ENCODE measurements around the gene U2AF2.

Gene U2AF2

DNA sequence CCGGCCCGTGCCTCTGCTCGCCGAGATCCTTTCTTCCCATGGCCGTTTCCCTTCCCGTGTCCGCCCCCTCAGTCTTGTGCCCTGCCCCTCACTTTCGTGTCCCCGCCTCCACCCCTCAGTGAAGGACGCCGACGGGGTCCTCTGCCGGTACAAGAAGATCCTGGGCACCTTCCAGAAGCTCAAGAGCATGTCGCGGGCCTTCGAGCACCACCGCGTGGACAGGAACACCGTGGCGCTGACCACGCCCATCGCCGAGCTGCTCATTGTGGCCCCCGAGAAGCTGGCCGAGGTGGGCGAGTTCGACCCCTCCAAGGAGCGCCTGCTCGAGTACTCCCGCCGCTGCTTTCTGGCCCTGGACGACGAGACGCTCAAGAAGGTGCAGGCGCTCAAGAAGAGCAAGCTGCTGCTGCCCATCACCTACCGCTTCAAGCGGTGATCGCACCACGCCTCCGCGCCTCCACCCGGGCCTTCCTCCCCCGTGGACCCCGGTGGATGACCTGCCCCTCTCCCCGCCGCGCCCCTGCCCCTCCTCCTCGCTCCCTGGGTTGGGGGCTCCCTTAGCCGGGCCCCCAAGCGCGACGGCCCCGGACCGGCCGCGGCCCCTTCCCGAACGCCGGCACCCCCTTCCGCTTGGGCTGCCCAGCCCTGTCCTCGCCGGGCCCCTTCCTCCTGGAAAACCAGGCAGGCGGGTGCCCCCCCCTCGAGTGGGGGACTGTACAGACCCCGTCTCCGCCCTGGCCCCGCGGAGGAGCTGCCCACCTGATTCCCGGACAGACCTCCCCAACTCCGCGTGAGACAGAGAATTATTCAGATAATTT is 2.3 kb upstream of the U2AF2 start:
- DNase-seq: no peak
- in situ Hi-C loops (cut with MboI; ENCODE audit: low pct_unique_long_range_greater_than_20kb, low sequenced_read_pairs): no loop called here

- DNase-seq: peak; percentile 98
- in situ Hi-C loops (cut with MboI; ENCODE audit: low pct_unique_long_range_greater_than_20kb, low sequenced_read_pairs): no loop called here
Observed at GRCh38 chr19:55653651-55654322, 1.0 kb upstream of the U2AF2 start.

DNA sequence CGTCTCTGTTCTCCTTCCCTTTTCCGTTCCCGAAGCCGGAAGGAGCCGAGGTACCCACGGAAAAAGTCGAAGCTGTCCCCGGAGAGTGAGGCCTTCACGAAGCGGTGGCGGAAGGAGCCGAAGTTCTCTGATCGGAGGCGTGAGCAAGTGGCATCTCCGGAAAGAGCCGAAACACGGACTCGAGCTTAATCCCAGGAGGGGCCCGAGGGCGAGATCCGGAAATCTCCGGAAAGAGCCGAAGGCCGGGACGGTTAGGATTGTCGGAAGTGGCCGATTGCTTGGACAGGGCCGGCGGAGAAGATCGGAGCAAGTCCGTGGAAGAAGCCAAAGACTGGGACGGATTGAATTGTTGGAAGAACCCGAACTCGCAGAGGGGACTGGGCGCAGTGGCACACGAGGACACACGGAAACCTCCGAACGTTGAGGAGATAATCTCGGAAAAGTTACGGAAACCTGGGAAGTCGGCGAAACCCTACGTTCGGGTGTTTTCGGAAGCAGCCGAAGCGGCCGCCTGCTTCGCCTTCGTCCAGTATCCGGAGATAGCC is 440 bp upstream of the U2AF2 start:
- in situ Hi-C loops (cut with MboI; ENCODE audit: low pct_unique_long_range_greater_than_20kb, low sequenced_read_pairs): no loop called here

GRCh38 chr19:55655648-55656040 is 809 bp downstream of the U2AF2 start:
- no peak for DNase-seq
- in situ Hi-C loops (cut with MboI; ENCODE audit: low pct_unique_long_range_greater_than_20kb, low sequenced_read_pairs): no loop called here

More for the DNA sequence above, 440 bp upstream of the U2AF2 start:
- DNase-seq: peak; percentile 99

DNA sequence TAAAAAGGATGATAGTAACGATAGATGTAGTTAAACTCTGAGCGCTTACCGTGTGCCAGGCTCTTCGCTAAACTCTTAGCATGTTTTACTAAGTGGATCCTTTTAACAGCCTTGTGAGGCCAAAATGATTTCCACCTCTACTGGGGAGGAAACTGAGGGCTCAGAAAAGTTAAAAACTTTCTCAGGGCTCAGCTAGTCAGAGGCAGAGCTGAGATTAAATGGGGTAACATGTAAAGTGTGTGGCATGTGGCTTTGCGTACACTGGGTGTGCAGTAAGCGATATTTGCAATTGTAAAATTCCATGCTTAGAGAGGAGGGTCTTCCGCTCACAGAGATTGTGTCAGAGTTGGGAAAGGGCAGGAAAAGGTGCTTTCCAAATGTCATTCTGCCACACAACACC is 1.7 kb downstream of the U2AF2 start:
- DNase-seq: no peak
- in situ Hi-C loops (cut with MboI; ENCODE audit: low pct_unique_long_range_greater_than_20kb, low sequenced_read_pairs): no loop called here

DNA sequence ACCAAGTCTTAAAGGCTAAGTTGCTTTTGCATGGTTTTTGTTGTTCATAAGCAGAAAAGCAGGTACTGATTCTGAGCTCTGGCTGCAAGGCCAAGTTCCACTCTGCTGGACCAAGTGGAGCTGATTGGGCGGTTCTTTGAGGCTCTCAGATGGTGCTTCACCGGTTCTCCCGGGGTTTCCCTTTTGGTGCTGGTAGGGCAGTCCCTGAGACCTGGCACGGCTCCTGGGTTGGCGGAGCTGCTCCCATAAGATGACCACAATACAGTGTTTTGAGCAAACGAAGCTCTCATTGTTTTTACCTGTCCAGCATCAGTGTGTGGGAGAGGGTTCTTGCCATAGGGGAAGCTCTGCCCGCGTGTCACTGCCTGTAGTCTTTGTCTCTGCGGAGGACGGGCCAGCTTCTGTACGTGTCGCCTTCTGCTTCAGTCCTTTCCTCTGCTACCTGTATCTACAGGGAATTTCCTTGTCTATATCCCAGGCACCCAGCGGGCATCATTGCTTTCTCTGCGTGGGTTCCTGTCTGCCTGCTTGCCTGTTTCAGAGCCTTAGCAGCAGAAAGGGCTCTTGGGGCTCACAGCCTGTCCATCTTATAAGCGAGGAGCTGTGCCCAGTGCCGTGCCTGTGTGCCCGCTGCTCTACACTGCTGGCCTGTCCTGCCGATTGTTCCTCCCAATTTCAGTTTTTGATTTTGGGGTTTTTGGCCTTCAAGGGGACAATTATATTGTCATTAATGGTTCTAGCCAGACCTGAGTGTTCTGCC is 2.3 kb downstream of the U2AF2 start:
- in situ Hi-C loops (cut with MboI; ENCODE audit: low pct_unique_long_range_greater_than_20kb, low sequenced_read_pairs): no loop called here
- no peak for DNase-seq

DNA sequence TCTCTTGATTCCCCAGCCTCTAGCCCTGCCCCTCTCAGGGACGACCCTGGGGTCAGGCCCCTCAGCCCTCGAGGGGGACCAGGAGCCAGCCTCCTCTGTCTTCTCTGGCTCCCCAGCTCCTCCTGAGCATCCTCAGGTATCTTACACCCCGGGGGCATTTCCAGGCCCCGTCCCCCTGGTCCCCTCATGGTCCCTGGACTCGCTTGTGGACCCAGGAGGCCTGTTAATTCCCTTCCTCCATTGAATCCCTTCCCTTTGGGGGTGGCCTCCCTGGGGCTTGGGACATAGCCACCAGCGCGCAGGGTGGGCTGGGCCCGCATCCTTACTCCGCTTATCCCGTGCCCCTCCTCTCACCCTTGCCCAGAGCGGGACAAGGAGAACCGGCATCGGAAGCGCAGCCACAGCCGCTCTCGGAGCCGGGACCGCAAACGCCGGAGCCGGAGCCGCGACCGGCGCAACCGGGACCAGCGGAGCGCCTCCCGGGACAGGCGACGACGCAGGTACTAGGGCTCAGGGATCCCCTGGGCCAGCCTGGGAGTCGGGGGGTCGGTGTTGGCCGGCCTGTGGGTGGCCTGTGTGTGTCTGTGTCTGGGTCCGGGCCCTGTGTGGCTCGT is 4.1 kb downstream of the U2AF2 start:
- DNase-seq: no peak
- in situ Hi-C loops (cut with MboI; ENCODE audit: low pct_unique_long_range_greater_than_20kb, low sequenced_read_pairs): no loop called here

DNA sequence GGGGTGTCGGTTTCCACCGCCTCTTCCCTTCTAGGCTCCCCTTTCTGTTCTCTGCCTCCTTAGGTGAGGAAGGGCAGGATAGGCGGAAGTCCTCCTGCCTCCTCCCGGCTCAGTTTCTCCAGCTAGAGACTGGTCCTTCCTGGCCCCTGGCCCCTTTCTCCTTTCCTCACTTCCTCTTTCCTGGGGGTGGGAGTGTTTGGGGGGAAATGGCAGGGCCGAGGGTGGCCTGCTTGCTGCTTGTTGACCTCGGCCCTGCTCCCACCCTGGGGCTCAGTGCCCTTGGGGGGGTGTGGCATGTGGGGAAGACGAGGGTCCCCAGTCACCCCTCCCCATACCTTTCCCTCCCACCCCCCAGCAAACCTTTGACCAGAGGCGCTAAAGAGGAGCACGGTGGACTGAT is 5.0 kb downstream of the U2AF2 start:
- in situ Hi-C loops (cut with MboI; ENCODE audit: low pct_unique_long_range_greater_than_20kb, low sequenced_read_pairs): no loop called here
- DNase-seq: no peak

- in situ Hi-C loops (cut with MboI; ENCODE audit: low pct_unique_long_range_greater_than_20kb, low sequenced_read_pairs): no loop called here
Observed at GRCh38 chr19:55660404-55660803, 5.6 kb downstream of the U2AF2 start.

DNA sequence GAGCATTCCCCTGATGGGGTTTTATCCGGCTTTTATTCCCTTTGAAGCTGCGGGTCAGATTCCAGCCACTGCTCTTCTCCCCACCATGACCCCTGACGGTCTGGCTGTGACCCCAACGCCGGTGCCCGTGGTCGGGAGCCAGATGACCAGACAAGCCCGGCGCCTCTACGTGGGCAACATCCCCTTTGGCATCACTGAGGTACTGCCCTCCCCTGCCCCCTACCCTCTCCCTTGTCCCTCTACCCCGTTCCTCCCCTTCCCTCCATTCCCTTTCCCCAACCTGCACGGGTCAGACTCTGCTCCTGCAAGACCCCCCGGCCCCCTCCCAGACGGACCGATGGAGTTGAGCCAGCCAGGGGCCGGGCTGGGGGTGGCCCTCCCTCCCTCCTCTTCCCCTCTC is 6.2 kb downstream of the U2AF2 start:
- DNase-seq: no peak

More at GRCh38 chr19:55660404-55660803, 5.6 kb downstream of the U2AF2 start:
- no peak for DNase-seq

DNA sequence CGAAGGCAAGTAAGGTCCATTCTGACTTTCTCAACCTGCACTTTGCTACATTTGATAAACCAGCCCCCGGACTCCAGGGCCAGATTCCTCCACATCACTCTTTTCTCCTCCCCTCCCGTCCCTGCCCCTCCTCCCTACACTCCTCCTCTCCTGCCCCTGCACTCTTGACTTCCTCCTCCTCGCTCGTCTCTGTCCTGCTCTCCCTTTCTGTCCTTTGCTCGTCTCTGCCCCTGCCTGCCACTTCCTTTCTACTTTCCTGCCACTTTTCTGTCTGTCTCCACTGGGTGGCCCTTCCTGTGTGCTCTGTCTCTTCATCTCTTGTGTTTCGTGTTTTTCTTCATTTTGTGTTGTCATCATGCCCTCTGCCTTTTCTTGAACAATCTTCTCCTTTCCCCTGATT is 7.0 kb downstream of the U2AF2 start:
- in situ Hi-C loops (cut with MboI; ENCODE audit: low pct_unique_long_range_greater_than_20kb, low sequenced_read_pairs): no loop called here
- DNase-seq: no peak

More for the DNA sequence above, 6.2 kb downstream of the U2AF2 start:
- in situ Hi-C loops (cut with MboI; ENCODE audit: low pct_unique_long_range_greater_than_20kb, low sequenced_read_pairs): no loop called here

DNA sequence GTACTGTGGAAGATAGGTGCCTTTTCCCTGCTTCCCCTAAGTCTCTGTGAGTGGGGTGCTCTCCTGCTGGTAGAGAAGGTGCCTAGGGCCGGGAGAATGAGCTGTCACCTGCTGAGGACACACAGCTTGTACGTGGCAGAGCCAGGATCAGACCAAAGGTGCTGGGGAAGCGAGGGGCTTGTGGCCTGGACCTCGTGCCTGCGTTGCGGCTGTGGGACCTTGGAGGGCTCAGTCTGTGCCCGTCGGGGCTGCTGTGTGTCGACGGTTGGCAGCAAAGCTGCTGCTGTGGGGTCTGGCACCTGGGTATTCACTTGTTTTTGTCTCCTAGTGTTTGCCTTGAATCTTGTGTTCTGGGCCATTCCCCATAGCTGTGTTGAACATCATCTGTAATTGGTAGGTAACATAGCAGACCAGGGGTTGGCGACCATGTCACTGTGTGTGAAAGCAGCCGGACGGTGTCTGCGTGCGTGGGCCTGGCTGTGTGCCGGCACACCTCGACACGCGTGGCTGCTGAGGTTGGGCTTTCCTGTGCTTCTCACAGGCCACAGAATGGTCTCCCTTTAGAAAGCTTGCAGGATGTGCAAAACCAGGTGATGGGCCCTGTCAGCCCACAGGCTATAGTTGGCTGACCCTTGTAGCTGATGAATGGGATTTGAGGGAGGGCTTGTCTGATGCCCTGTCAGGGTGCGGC is 9.2 kb downstream of the U2AF2 start:
- no peak for DNase-seq
- in situ Hi-C loops (cut with MboI; ENCODE audit: low pct_unique_long_range_greater_than_20kb, low sequenced_read_pairs): no loop called here

- in situ Hi-C loops (cut with MboI; ENCODE audit: low pct_unique_long_range_greater_than_20kb, low sequenced_read_pairs): no loop called here
- DNase-seq: no peak
Observed at GRCh38 chr19:55666343-55667005, 11.6 kb downstream of the U2AF2 start.

GRCh38 chr19:55667006-55667381 is 12.2 kb downstream of the U2AF2 start:
- no peak for DNase-seq
- in situ Hi-C loops (cut with MboI; ENCODE audit: low pct_unique_long_range_greater_than_20kb, low sequenced_read_pairs): no loop called here

DNA sequence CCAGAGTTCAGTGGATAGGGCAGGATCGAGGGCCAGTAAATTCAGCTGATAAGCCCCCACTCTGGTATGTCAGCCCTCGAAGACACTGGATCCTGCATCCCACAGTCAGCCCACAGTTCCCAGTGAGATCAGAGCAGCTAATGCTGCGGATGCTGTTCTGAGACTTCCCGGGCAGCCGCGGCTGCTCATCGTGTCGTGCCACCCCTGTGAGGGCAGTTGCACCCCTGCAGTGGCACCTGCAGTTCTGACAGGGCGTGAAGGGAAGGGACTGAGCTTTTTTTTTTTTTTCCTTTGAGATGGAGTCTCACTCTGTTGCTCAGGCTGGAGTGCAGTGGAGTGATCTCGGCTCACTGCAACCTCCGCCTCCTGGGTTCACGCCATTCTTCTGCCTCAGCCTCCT is 12.7 kb downstream of the U2AF2 start:
- DNase-seq: no peak
- in situ Hi-C loops (cut with MboI; ENCODE audit: low pct_unique_long_range_greater_than_20kb, low sequenced_read_pairs): no loop called here

DNA sequence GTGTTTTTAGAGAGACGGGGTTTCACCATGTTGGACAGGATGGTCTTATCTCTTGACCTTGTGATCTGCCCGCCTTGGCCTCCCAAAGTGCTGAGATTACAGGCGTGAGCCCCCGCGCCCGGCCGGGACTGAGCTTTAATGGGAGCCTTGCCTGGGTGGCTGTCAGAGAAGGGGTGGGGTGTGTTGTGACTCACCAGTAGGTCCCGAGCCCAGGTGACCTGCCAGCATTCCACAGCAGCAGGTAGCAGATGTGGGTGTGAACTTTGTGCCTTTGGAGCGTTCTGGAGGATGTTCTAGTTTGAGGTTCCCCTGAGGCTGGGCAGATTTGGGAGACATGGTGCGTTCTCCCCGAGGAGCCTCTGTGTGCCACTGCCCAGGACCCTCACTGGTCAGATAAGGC is 13.1 kb downstream of the U2AF2 start:
- DNase-seq: no peak
- in situ Hi-C loops (cut with MboI; ENCODE audit: low pct_unique_long_range_greater_than_20kb, low sequenced_read_pairs): no loop called here

GRCh38 chr19:55668603-55669348 is 13.9 kb downstream of the U2AF2 start:
- DNase-seq: no peak
- in situ Hi-C loops (cut with MboI; ENCODE audit: low pct_unique_long_range_greater_than_20kb, low sequenced_read_pairs): no loop called here

Data from KBM-7 (cell line).